CD4-positive, alpha-beta T cell (primary cell): ENCODE measurements around the gene RBM34. TPM values are rescaled to one million over a fixed set of nuclear protein-coding genes. Genes with fewer than 3 reads are reported as not detected.

Experiments
- ATAC-seq: fragments of 200-7000 bp; cut with Tn5 transposase; one replicate; pipeline ENCODE4 v1.10.0; 2022; ENCODE audit warnings: mild to moderate bottlenecking; ENCODE audit not compliant: poor library complexity
- CTCF ChIA-PET: fragments of 350-600 bp; sonication (Branson Sonifier 250); formaldehyde crosslinking; loops from one replicate; lab custom pipeline; 2021; ENCODE audit warnings: antibody characterized with exemption, inconsistent platforms; lab: Charles Lee
- POLR2A ChIA-PET: fragments of 350-600 bp; sonication (Branson Sonifier 250); formaldehyde crosslinking; loops from one replicate; lab custom pipeline; 2021; ENCODE audit warnings: antibody characterized with exemption, inconsistent platforms; lab: Charles Lee
- DNase-seq, 14 experiments: peaks; one replicate each; pipeline ENCODE4 v3.0.0-alpha.2; 2013 to 2020; ENCODE audit warnings: mixed read lengths in 2 of 14
- H3K27ac ChIP-seq, 2 donors: one replicate each; pipeline versions ENCODE4 v1.5.1 to v1.7.0; 2013; ENCODE audit warnings: low read length in 2 of 2, low read depth in 1 of 2, mild to moderate bottlenecking in 1 of 2
- H3K27me3 ChIP-seq, 2 experiments: 1 replicate in 1 of 2; 2 replicates in 1 of 2; pipeline versions ENCODE4 v1.6.1 to v1.7.0; 2013; ENCODE audit warnings: low read length in 2 of 2, control low read depth in 1 of 2, mild to moderate bottlenecking in 1 of 2, moderate library complexity in 1 of 2; ENCODE audit not compliant: insufficient read depth in 2 of 2, control insufficient read depth in 1 of 2
- H3K36me3 ChIP-seq: one replicate; pipeline ENCODE4 v1.6.1; 2013; ENCODE audit warnings: low read length, control low read depth; ENCODE audit not compliant: insufficient read depth
- H3K4me1 ChIP-seq: one replicate; pipeline ENCODE4 v1.6.1; 2013; ENCODE audit warnings: low read length, control low read depth; ENCODE audit not compliant: insufficient read depth
- H3K4me3 ChIP-seq: one replicate; pipeline ENCODE4 v1.5.1; 2013; ENCODE audit warnings: mild to moderate bottlenecking, low read length, moderate library complexity
- H3K9me3 ChIP-seq, 2 experiments: 1 replicate in 1 of 2; 2 replicates in 1 of 2; pipeline versions ENCODE4 v1.6.1 to v1.7.0; 2013; ENCODE audit warnings: low read length in 2 of 2, mild to moderate bottlenecking in 2 of 2, control low read depth in 1 of 2, moderate library complexity in 1 of 2; ENCODE audit not compliant: control insufficient read depth in 1 of 2, insufficient read depth in 1 of 2
- H3K27ac Mint-ChIP-seq: one replicate; pipeline ENCODE4 v1.8.0; 2020; ENCODE audit warnings: mixed read lengths
- H3K27me3 Mint-ChIP-seq: one replicate; pipeline ENCODE4 v1.8.0; 2021; ENCODE audit warnings: mixed read lengths
- H3K36me3 Mint-ChIP-seq: one replicate; pipeline ENCODE4 v1.8.0; 2021; ENCODE audit warnings: low read depth, mixed read lengths
- H3K4me1 Mint-ChIP-seq: one replicate; pipeline ENCODE4 v1.8.0; 2021; ENCODE audit warnings: low read depth, mixed read lengths
- H3K4me3 Mint-ChIP-seq: one replicate; pipeline ENCODE4 v1.8.0; 2020; ENCODE audit warnings: mild to moderate bottlenecking, mixed read lengths
- H3K9me3 Mint-ChIP-seq: one replicate; pipeline ENCODE4 v1.8.0; 2020; ENCODE audit warnings: mixed read lengths
- CTCF ChIP-seq: fragments of 200-600 bp; IDR thresholded peaks from one replicate; pipeline ENCODE4 v1.8.0; 2022; ENCODE audit warnings: antibody characterized with exemption, mild to moderate bottlenecking
- intact Hi-C, 2 experiments: fragments of 100-400 bp; cut with DNase I in 1 of 2; cut with micrococcal nuclease in 1 of 2; formaldehyde crosslinking; loops; one replicate each; pipeline versions ENCODE4 v1.15.1 to v1.9.0; 2023 to 2025; cut with DNase I, micrococcal nuclease
- total RNA-seq, 174 experiments: library from RNA in 2 of 174; stranded (reverse) in 2 of 174; gene quantifications; one replicate each; pipeline ENCODE4 v1.2.3 and lab custom pipeline; 2021 to 2026

Gene RBM34
- total RNA-seq, 2 experiments from 2014 or later, result 195 to 218 TPM

- POLR2A ChIA-PET, result interaction anchor here (1.1 kb wide), 1 partner anchor 17 kb away, joined by 3 read pairs; no protein-coding TSS in a partner anchor
- no peak overlapping the region for H3K27ac Mint-ChIP-seq
These were observed 48.5 kb downstream of the RBM34 start for GRCh38 chr1:235112297-235113182.

GRCh38 chr1:235111107-235111506 lies 49.9 kb downstream of the RBM34 start:
- Mint-ChIP-seq H3K4me3 (no peak overlapping the region), H3K36me3 (peaks cover 86% of the 10 kb centered on the region), H3K9me3 (no peaks in the 10 kb centered on the region), H3K4me1 (peaks cover 20% of the 10 kb centered on the region), H3K27me3 (no peaks in the 10 kb centered on the region), H3K27ac (no peak overlapping the region)
- ChIA-PET CTCF (no interaction called here), POLR2A (interaction anchor here (1.1 kb wide), 1 partner anchor 18 kb away, joined by 3 read pairs; no protein-coding TSS in a partner anchor)
- H3K4me1 ChIP-seq, result peaks cover 2% of the 10 kb centered on the region
- DNase-seq (no peak), ATAC-seq (no peak)
- intact Hi-C loops, result no loop called here
- H3K4me3 ChIP-seq, result no peak overlapping the region
- TF ChIP-seq CTCF, result no peak
- H3K27me3 ChIP-seq, result no peaks in the 10 kb centered on the region
- peaks cover 84% of the 10 kb centered on the region for H3K36me3 ChIP-seq
- no peak overlapping the region for H3K27ac ChIP-seq
- H3K9me3 ChIP-seq, result no peaks in the 10 kb centered on the region

More at GRCh38 chr1:235112297-235113182, 48.5 kb downstream of the RBM34 start:
- Mint-ChIP-seq H3K27me3 (no peaks in the 10 kb centered on the region), H3K4me1 (peaks cover 12% of the 10 kb centered on the region), H3K36me3 (peaks cover 88% of the 10 kb centered on the region), H3K9me3 (no peaks in the 10 kb centered on the region), H3K4me3 (no peak overlapping the region)
- ATAC-seq, result no peak
- no peak for DNase-seq
- Histone ChIP-seq H3K36me3 (peaks cover 87% of the 10 kb centered on the region), H3K4me3 (no peak overlapping the region), H3K27me3 (no peaks in the 10 kb centered on the region), H3K9me3 (no peaks in the 10 kb centered on the region), H3K4me1 (peaks cover 2% of the 10 kb centered on the region), H3K27ac (no peak overlapping the region)
- CTCF ChIA-PET, result no interaction called here
- TF ChIP-seq CTCF, result no peak
- intact Hi-C loops, result no loop called here

GRCh38 chr1:235108876-235109275 lies 52.2 kb downstream of the RBM34 start:
- intact Hi-C loops, result loop anchor here (10.0 kb wide), 2 partner anchors 56 to 396 kb away; partner anchors contain the start of genes B3GALNT2 (in 1 of the 2) and RBM34 (in 1 of the 2)
- H3K9me3 Mint-ChIP-seq, result no peaks in the 10 kb centered on the region
- ChIA-PET CTCF (no interaction called here), POLR2A (no interaction called here)
- Histone ChIP-seq H3K4me1 (peaks cover 12% of the 10 kb centered on the region), H3K9me3 (no peaks in the 10 kb centered on the region), H3K27ac (no peak overlapping the region), H3K36me3 (peaks cover 65% of the 10 kb centered on the region), H3K4me3 (no peak overlapping the region), H3K27me3 (no peaks in the 10 kb centered on the region)
- ATAC-seq (no peak), DNase-seq (no peak)
- peaks cover 30% of the 10 kb centered on the region for H3K4me1 Mint-ChIP-seq
- no peaks in the 10 kb centered on the region for H3K27me3 Mint-ChIP-seq
- peaks cover 66% of the 10 kb centered on the region for H3K36me3 Mint-ChIP-seq
- H3K4me3 Mint-ChIP-seq, result no peak overlapping the region
- H3K27ac Mint-ChIP-seq, result no peak overlapping the region
- no peak for TF ChIP-seq CTCF
